HG02759 (cell line): ENCODE results near the gene MXRA8.

Experiments
- ATAC-seq: cut with Tn5 transposase; IDR thresholded peaks from one replicate; pipeline ENCODE4 v1.9.1; 2021; ENCODE audit warnings: mild to moderate bottlenecking, moderate library complexity; ENCODE audit not compliant: unreplicated experiment

Gene MXRA8

GRCh38 chr1:1352786-1353388 lies 5.5 kb downstream of the MXRA8 start:
- no peak for ATAC-seq

GRCh38 chr1:1351511-1352427 lies 6.6 kb downstream of the MXRA8 start:
- ATAC-seq: no peak

GRCh38 chr1:1349256-1350012 lies 8.9 kb downstream of the MXRA8 start, which contains the start of gene DVL1:
DVL1 (minus strand) TSS chr1:1349418; CDS start chr1:1349065, 353 bp downstream.
- ATAC-seq: peak; percentile 72

- ATAC-seq: peak; percentile 40
These were observed 9.7 kb downstream of the MXRA8 start for GRCh38 chr1:1348420-1349255.

- no peak for ATAC-seq
These were observed 10.5 kb downstream of the MXRA8 start for GRCh38 chr1:1347663-1348419.

- ATAC-seq: no peak
These were observed 11.2 kb downstream of the MXRA8 start for GRCh38 chr1:1347026-1347595.

GRCh38 chr1:1346501-1346890 lies 11.9 kb downstream of the MXRA8 start:
- no peak for ATAC-seq

GRCh38 chr1:1345860-1346500 lies 12.4 kb downstream of the MXRA8 start:
- no peak for ATAC-seq

GRCh38 chr1:1345384-1345783 lies 13.0 kb downstream of the MXRA8 start:
- no peak for ATAC-seq

- ATAC-seq: no peak
These were observed 13.5 kb downstream of the MXRA8 start for GRCh38 chr1:1344655-1345361.

GRCh38 chr1:1343811-1344421 lies 14.4 kb downstream of the MXRA8 start:
- ATAC-seq: no peak

GRCh38 chr1:1342584-1343115 lies 15.7 kb downstream of the MXRA8 start:
- ATAC-seq: no peak

GRCh38 chr1:1342061-1342562 lies 16.2 kb downstream of the MXRA8 start:
- ATAC-seq: no peak

GRCh38 chr1:1341549-1342021 lies 16.8 kb downstream of the MXRA8 start:
- no peak for ATAC-seq

GRCh38 chr1:1340791-1341548 lies 17.4 kb downstream of the MXRA8 start:
- ATAC-seq: no peak

- ATAC-seq: no peak
These were observed 18.2 kb downstream of the MXRA8 start for GRCh38 chr1:1340185-1340584.

- ATAC-seq: no peak
These were observed 20.1 kb downstream of the MXRA8 start for GRCh38 chr1:1338278-1338677.
